Stimulated activated CD4-positive, alpha-beta T cell treated with anti-CD3 and anti-CD28 coated beads, Interleukin-1b, Interleukin-23, amount 100 ng/mL, for 1 hour (primary cell): ENCODE measurements around the gene FGF14.

Experiments
- DNase-seq, 2 donors: peaks; one replicate each; pipeline ENCODE4 v3.0.0-alpha.2; 2020; ENCODE audit warnings: low read depth in 2 of 2

FGF14 gene

GRCh38 chr13:102367836-102368235 lies 34.0 kb downstream of the FGF14 start:
- DNase-seq, result no peak

DNA sequence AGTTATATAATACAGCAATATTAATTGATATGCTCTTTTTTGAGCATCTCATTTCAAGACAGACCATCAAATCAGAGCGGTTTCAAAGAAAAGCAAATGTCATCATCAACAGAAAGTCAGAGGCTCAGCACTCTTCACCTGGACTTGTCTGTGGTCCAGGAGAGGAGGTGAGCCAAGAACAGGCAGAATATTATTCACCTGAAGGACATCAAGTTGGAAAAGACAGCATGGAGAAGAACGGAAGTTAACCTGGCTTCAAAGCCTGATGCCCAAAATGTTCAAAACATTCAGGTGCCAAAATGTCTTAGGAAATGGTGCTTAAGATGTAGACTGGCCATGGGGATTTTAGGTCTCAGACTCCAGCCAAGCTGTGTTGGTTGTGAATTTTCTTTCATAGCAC lies 40.7 kb downstream of the FGF14 start:
- DNase-seq, result no peak

DNA sequence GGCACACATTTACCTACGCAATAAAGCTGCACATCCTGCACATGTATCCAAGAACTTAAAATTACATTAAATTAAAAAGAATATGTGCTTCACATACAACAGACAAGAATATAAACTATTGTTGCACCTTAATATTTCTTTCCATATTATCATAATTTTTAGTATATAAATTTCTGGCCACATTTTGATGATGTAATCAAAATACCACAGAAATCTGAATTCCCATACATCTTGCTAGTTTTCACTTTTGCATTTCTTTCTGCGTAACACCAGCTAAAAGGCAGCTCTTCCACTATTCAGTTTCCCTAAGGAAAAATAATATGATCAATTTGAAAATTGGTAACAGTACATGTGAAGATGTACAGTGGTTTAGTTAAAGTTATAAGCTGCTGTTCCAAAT lies 42.6 kb downstream of the FGF14 start:
- no peak for DNase-seq

DNA sequence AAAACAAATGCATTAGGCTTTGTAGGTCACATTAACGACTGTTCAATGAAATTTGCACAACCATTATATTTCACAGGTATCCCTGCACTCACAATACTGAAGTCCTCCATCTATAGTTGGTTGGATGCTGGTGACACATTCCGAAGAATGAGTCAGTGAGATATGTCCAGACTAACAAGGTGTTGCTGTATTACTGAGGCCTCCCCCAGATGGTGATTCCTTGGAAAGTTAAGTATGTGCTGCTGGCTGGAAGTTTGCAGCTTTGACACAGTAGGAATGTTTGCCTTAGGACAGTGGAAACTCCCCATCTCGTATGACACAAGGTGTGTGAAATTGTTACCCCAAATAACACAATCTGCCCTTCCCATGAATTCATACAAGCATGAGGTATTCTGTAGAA lies 46.6 kb downstream of the FGF14 start:
- no peak for DNase-seq

DNA sequence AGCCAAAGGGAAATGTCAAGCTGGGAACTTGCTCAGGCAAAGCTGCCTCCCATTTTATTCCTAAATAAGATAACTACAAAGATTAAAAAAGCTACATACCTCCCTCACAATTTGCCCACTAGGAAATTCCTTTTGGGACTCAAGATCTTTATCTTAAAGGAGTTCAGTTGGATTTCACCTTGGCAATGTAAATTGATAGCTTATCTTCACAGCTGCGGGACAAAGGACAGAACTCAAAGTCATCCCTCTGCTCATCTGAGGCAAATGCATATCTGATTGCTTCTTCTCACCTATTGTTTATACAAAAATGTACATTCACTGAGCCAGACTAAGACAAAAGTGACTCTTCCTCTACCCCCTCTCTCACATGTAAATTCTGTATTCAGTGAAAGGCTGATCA lies 47.8 kb downstream of the FGF14 start:
- DNase-seq, result no peak

GRCh38 chr13:102351521-102351920 lies 50.3 kb downstream of the FGF14 start:
- DNase-seq, result no peak

DNA sequence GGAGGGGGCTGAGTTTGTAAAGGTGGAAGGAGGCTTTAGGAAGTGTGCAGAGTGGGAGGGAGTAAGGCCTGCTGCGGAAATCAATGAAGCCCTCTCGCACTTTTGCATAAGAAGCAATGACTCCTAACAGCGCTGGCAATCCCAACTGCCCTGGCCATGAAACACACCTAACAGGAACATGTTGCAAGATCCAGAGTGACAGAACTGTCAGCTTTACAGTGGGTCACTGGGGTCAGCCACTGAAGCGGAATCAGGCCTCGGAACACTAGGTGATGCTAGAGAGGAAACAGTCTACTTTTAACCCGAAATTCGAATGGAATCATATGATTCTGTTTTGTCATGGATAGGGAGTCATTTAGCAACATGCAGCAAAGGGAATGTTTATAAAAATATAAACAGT lies 54.4 kb downstream of the FGF14 start:
- DNase-seq, result no peak

GRCh38 chr13:102346769-102347168 lies 55.1 kb downstream of the FGF14 start:
- no peak for DNase-seq

- DNase-seq, result no peak
Observed at GRCh38 chr13:102344410-102344809, 57.4 kb downstream of the FGF14 start.

GRCh38 chr13:102333320-102334198 lies 68.3 kb downstream of the FGF14 start:
- DNase-seq, result no peak

GRCh38 chr13:102328909-102329308 lies 72.9 kb downstream of the FGF14 start:
- DNase-seq, result no peak

- DNase-seq, result no peak
Observed at GRCh38 chr13:102327119-102327617, 74.7 kb downstream of the FGF14 start.

DNA sequence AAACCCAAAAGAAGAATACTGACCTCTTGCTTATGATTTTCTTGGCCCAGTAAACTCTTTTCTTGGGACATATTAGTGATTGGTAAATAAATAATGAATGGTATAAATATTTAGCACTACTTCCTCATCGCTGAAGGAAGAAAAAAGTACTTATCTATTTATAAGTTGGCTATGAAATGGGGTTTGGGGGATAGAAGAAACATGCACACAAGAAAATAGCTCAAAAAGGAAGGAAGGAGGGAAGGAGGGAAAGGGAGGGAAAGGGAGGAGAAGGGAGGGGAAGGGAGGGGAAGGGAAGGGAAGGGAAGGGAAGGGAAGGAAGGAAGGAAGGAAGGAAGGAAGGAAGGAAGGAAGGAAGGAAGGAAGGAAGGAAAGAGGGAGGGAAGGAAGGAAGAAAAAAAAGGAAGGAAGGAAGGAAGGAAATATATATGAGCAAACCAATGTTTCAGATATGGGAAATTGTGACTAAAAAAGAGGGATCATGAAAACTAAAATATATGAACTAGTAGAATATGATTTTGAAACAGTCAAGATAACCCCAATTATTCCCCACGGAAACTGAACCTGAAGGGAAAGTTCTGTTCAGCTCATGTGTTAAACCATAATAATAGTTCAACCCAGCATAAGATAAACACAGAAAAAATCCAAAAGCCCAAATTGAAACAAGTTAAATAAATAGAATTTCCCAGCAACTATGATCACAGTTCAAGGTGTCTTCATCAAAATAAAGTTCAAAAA lies 75.3 kb downstream of the FGF14 start:
- no peak for DNase-seq

DNA sequence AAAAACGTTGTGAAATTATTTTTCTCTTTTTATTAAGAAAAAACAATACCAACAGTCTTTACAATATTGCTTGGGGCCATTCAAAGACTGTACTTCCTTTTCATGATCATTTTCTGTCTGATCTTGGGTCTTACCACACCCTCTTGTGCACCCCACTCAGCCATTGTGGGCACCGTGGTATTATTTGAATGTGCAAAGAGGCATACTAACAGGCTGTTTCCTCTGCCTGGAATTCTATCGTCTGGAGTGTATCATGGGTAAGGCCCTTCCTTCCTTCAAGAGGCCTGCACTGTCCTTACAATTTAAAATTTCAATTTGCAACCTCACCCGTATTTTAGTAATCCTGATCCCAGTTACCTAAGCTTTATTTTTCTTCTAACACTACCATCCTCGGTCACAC lies 76.5 kb downstream of the FGF14 start:
- DNase-seq, result no peak

DNA sequence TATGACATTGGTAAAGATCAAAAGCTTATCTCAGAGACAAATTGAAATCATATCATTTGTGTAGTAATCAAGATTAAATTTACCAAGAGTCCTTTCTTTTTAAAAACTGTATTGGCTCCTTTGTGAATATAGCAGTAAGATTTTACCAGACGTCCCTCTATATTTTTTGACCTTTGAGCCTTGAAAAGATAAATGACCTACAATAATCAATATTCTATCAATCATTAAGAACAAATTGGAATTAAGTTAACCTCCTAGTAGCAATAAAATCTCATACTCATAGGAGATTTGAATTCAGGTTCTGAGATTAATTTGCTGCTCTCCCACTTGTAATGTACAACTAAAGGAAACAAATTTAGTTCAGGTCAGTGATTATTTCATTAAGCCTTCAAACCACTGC lies 78.3 kb downstream of the FGF14 start:
- no peak for DNase-seq

- DNase-seq, result no peak
Observed at GRCh38 chr13:102323012-102323411, 78.8 kb downstream of the FGF14 start.

- DNase-seq, result no peak
Observed at GRCh38 chr13:102322211-102322610, 79.6 kb downstream of the FGF14 start.

DNA sequence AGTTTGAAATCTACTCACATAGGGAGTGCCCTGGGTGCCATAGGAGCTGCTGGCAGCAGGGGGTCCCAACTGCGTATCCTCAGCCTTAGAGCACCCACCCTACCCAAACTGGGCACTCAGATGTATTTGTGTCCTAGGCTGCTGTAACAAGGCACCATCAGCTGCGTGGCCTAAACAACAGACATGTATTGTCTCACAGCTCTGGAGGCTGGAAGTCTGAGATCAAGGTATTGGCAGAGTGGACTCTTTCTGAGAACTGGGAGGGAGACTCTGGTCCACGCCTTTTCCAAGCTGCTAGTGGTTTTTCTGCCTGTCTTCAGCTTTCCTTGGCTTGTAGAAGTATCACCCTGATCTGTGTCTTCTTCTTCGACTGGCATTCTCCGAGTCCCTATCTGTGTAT lies 83.6 kb downstream of the FGF14 start:
- DNase-seq, result no peak

DNA sequence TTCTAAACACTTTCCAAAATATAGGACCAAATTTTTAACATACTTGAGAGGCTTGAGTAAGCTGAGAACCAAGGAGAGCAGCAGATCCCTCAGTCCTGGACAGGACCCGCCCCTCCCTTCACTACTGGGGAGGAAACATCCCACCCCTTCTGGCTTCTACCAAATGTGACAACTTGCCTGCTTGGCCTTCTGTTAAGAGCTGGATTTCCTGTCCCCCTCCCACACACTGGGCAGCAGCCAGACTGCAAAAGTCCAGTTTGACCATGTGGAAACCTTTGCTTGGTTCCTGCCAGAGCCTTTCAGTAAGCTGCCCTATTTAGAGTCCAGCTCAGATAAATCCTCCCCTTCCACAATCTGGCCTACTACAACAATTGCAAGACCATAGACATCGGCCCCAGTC lies 84.3 kb downstream of the FGF14 start:
- DNase-seq, result no peak

DNA sequence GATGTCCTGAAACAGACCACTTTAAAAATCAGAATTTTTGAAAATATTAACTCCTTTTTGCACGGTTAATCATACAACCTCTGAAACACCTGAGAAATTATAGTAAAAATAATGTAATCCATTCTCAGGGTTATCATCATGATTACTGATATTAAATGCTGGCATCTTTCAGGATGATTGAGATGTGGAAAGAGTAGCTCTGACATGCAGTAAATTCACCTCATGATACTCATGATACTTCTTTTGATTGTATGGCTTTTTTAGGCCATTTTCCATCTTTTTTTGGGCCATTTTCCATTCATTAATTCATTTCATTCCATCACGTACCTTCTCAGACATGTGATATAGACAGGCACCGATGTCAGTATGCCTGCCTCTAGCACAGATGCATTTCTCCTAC lies 85.1 kb downstream of the FGF14 start:
- DNase-seq, result no peak

DNA sequence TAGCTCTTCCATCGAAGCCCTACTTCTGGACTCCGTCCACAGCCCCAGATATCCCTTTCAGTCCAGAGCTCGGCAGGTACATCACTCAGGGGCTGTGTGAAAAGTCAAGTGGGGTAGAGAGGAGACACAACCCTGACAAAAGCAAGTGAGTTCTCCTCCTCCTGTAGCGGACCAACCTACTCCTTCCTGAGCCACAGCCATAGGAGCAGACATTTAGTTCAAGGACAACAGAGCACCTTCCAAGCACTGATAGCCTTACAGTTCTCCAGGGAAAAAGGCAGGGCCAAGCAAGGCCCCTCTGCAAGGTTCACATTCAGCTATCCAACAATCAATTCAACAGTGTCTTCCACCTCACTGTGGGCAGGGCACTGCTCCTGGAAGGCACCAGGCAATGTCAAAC lies 89.0 kb downstream of the FGF14 start:
- DNase-seq, result no peak

DNA sequence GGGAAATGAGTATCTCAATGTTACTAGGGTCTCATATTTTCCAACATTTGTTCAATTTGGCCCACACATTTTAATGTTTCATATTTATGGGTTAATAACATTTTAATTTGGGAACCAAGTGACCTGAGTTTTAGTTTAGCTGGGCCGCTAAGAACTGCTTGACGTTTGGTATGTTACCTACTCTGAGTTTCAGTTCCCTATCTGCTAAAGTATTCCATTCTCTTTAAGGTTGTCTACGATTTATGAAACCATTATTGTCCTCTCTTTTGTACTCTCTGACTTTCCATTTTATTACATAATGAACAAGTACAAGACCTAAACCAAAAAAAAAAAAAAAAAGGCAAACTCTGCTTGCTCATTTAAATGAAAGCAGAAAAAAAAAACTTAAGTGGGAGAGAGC lies 89.9 kb downstream of the FGF14 start:
- DNase-seq, result no peak

DNA sequence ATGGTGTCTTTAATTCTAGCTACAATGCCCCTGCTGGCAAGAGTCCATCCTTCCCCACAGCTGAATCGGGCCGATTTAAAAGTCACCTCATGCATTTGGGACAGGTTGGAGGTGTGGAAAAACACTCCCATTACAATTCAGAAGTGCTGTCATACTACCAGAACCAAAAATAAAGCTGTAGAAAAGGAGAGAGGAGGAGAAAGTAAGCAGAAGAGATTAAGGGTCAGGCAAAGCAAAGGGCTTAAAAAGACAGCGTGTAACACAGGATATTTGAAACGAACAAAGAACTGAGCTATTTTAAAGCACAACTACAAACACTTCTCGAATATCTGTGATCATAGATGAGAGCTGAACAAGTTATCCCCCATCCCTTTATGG lies 90.4 kb downstream of the FGF14 start:
- DNase-seq, result no peak
